Chondrocyte (in vitro differentiated cells): ENCODE results near the gene FER. TPM values are rescaled to one million over a fixed set of nuclear protein-coding genes. Genes with fewer than 3 reads are reported as not detected.

ENCODE experiments used
- DNase-seq: peaks from one replicate; pipeline ENCODE4 v3.0.0; 2021; ENCODE audit warnings: mixed read lengths, low spot score
- H3K27ac Mint-ChIP-seq: one replicate; pipeline ENCODE4 v1.8.0; 2021; ENCODE audit warnings: mild to moderate bottlenecking, moderate library complexity, mixed read lengths; ENCODE audit not compliant: unreplicated experiment
- H3K27me3 Mint-ChIP-seq: 2 replicates; pipeline ENCODE4 v1.8.0; 2021; ENCODE audit warnings: low read depth, mixed read lengths
- H3K36me3 Mint-ChIP-seq: 2 replicates; pipeline ENCODE4 v1.8.0; 2021; ENCODE audit warnings: low read depth, mixed read lengths
- H3K4me1 Mint-ChIP-seq: 2 replicates; pipeline ENCODE4 v1.8.0; 2021; ENCODE audit warnings: low read depth, mild to moderate bottlenecking, mixed read lengths
- H3K4me3 Mint-ChIP-seq: one replicate; pipeline ENCODE4 v1.8.0; 2021; ENCODE audit warnings: mild to moderate bottlenecking, moderate library complexity, mixed read lengths; ENCODE audit not compliant: unreplicated experiment
- H3K9me3 Mint-ChIP-seq: 2 replicates; pipeline ENCODE4 v1.8.0; 2021; ENCODE audit warnings: low read depth, mixed read lengths
- CTCF ChIP-seq: fragments of 200-600 bp; sonication (generic); IDR thresholded peaks from 2 replicates; pipeline ENCODE4 v1.5.0; 2021; ENCODE audit warnings: antibody characterized with exemption, mild to moderate bottlenecking, moderate library complexity
- total RNA-seq: library from RNA; stranded (reverse); gene quantifications from 3 replicates; pipeline ENCODE4 v1.2.1, GENCODE V29; 2021

FER gene
- total RNA-seq, 1 donor from 2014 or later = 23.5 TPM

GRCh38 chr5:109113608-109114007 lies 365.9 kb downstream of the FER start:
- no peaks in the 10 kb centered on the region for H3K9me3 Mint-ChIP-seq
- no peaks in the 10 kb centered on the region for H3K27me3 Mint-ChIP-seq
- H3K27ac Mint-ChIP-seq = no peak overlapping the region
- no peak for DNase-seq
- no peak for TF ChIP-seq CTCF
- H3K4me1 Mint-ChIP-seq = no peaks in the 10 kb centered on the region
- H3K4me3 Mint-ChIP-seq = no peak overlapping the region
- H3K36me3 Mint-ChIP-seq = no peaks in the 10 kb centered on the region

- Mint-ChIP-seq H3K4me1 (no peaks in the 10 kb centered on the region), H3K9me3 (peaks cover 27% of the 10 kb centered on the region), H3K4me3 (no peak overlapping the region), H3K27me3 (no peaks in the 10 kb centered on the region), H3K36me3 (peaks cover 14% of the 10 kb centered on the region), H3K27ac (no peak overlapping the region)
- TF ChIP-seq CTCF = no peak
- DNase-seq = no peak
Observed at GRCh38 chr5:109121225-109121624, 373.5 kb downstream of the FER start.

GRCh38 chr5:109125755-109126429 lies 378.2 kb downstream of the FER start:
- no peaks in the 10 kb centered on the region for H3K4me1 Mint-ChIP-seq
- no peaks in the 10 kb centered on the region for H3K27me3 Mint-ChIP-seq
- DNase-seq = no peak
- H3K4me3 Mint-ChIP-seq = no peak overlapping the region
- peaks cover 10% of the 10 kb centered on the region for H3K36me3 Mint-ChIP-seq
- TF ChIP-seq CTCF = no peak
- no peak overlapping the region for H3K27ac Mint-ChIP-seq
- H3K9me3 Mint-ChIP-seq = peaks cover 15% of the 10 kb centered on the region

GRCh38 chr5:109126481-109126880 lies 378.8 kb downstream of the FER start:
- Mint-ChIP-seq H3K36me3 (peaks cover 5% of the 10 kb centered on the region), H3K27ac (no peak overlapping the region)

GRCh38 chr5:109136906-109137305 lies 389.2 kb downstream of the FER start:
- Mint-ChIP-seq H3K4me3 (no peak overlapping the region), H3K27me3 (no peaks in the 10 kb centered on the region), H3K36me3 (no peaks in the 10 kb centered on the region), H3K27ac (no peak overlapping the region), H3K9me3 (no peaks in the 10 kb centered on the region), H3K4me1 (peaks cover 19% of the 10 kb centered on the region)
- DNase-seq = no peak
- no peak for TF ChIP-seq CTCF

More at GRCh38 chr5:109126481-109126880, 378.8 kb downstream of the FER start:
- no peaks in the 10 kb centered on the region for H3K27me3 Mint-ChIP-seq
- no peaks in the 10 kb centered on the region for H3K4me1 Mint-ChIP-seq
- peaks cover 9% of the 10 kb centered on the region for H3K9me3 Mint-ChIP-seq
- DNase-seq = no peak
- no peak overlapping the region for H3K4me3 Mint-ChIP-seq
- no peak for TF ChIP-seq CTCF
